Measurements from ENCODE around the gene ZNF358.
A peak's percentile ranks its signal among the peaks of the same experiment; 100 is the strongest.

The ZNF358 gene

DNA sequence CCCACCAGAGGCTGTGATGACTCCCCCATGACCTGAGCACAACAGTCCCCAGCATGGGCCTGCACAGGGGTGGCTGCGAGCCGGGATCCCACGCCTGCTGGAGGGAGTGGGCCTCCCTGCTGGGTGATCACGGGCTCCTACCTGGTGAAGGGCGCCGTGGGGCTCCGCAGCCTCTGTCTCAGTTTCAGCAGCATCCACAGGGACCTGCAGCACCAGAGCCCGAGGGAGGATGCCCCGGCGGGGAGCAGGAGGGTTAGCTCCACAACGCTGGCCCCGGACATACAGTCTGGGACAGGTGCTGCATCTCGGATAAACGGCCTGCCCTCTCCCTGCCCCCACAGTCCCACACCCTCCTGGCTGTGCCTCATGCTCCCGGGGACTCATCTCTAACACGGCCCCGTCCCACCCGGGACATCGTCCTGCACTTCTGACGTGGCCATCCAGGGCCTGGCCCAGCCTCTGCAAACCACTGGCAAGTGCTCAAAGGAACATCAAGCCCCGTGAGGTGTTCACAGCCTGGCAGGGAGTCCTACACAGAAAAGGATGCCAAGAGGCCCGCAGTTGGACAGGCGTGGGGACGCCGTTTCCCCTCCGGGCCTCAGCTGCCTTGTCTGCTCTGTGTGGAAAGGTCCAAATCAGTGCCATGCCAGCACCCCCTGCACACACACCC lies 37.6 kb upstream of the ZNF358 start:
- Histone ChIP-seq H3K9ac (ENCODE audit: low read depth, low read length) (no peak overlapping the region), H3K4me1 (ENCODE audit: insufficient read depth, low read length) (peaks cover 2% of the 10 kb centered on the region; the same call in 1 of the 2 replicates), H3K4me3 (ENCODE audit: low read length) (no peak overlapping the region), H3K27ac (ENCODE audit: low read length) (no peak overlapping the region), H3K36me3 (ENCODE audit: insufficient read depth, low read depth, low read length) (no peaks in the 10 kb centered on the region), H3K9me3 (ENCODE audit: insufficient read depth, low read depth, low read length) (no peaks in the 10 kb centered on the region), H3K27me3 (ENCODE audit: insufficient read depth, low read length) (no peaks in the 10 kb centered on the region)

GRCh38 chr19:7478843-7479227 lies 37.1 kb upstream of the ZNF358 start:
- Histone ChIP-seq H3K36me3 (ENCODE audit: insufficient read depth, low read depth, low read length) (no peaks in the 10 kb centered on the region), H3K4me1 (ENCODE audit: insufficient read depth, low read length) (peaks cover 4% of the 10 kb centered on the region; the same call in 1 of the 2 replicates), H3K27ac (ENCODE audit: low read length) (no peak overlapping the region), H3K27me3 (ENCODE audit: insufficient read depth, low read length) (no peaks in the 10 kb centered on the region), H3K9ac (ENCODE audit: low read depth, low read length) (no peak overlapping the region), H3K9me3 (ENCODE audit: insufficient read depth, low read depth, low read length) (no peaks in the 10 kb centered on the region), H3K4me3 (ENCODE audit: low read length) (no peak overlapping the region)

DNA sequence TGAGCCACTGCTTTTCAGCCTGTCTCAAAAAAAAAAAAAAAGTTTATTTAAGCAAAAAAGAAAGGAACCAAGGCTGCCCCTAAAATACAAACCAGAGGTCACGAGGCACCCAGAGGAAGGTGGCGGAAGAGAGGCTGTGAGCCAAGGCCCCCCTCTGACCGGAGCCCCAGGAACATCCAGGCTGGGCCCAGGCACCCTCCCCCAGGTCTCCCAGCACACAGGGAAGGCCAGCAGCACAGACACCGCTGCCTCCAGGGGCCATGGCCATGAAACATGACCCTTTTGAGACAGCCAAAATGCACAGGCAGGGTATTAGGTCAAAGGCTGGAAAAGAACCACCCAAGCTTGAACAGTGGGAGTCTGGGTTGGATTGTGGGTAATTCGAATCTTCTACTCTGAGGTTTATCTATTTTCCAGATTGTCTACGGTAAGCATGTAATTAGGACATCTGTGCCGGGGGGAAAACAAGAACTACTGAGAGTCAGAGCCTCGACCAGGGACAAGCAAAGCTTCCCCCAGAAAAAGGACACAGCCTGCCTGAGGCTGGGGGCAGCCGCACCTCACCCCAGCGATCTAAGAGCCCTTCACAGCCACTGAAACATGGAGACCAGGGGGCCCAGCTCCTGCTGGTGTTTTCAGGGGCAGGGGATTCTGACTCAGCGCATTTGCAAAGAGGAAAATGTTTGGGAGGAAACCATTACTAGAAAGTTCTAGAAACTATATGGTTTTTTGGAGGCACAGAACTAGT lies 35.5 kb upstream of the ZNF358 start:
- Histone ChIP-seq H3K27ac (ENCODE audit: low read length) (no peak overlapping the region), H3K9ac (ENCODE audit: low read depth, low read length) (no peak overlapping the region), H3K4me3 (ENCODE audit: low read length) (no peak overlapping the region), H3K36me3 (ENCODE audit: insufficient read depth, low read depth, low read length) (no peaks in the 10 kb centered on the region), H3K27me3 (ENCODE audit: insufficient read depth, low read length) (no peaks in the 10 kb centered on the region), H3K4me1 (ENCODE audit: insufficient read depth, low read length) (peaks cover 4% of the 10 kb centered on the region; the same call in 1 of the 2 replicates), H3K9me3 (ENCODE audit: insufficient read depth, low read depth, low read length) (no peaks in the 10 kb centered on the region)

DNA sequence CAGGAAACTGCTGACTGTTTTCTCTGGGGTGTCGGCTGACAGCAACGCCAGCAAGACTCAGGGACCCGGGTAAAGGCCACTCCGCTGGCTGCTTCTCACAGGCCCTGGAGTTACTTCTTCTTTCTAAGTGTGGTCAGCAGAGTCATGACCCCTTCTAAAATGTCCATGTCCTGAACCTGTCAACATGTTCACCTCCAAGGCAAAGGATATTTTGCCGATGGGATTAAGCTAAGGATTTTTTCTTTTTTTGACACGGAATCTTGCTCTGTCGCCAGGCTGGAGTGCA lies 35.0 kb upstream of the ZNF358 start:
- H3K9ac ChIP-seq (ENCODE audit: low read depth, low read length) = no peak overlapping the region
- H3K27me3 ChIP-seq (ENCODE audit: insufficient read depth, low read length) = no peaks in the 10 kb centered on the region
- H3K4me1 ChIP-seq (ENCODE audit: insufficient read depth, low read length) = peaks cover 4% of the 10 kb centered on the region; the same call in 1 of the 2 replicates
- no peaks in the 10 kb centered on the region for H3K9me3 ChIP-seq (ENCODE audit: insufficient read depth, low read depth, low read length)
- no peak overlapping the region for H3K4me3 ChIP-seq (ENCODE audit: low read length)
- H3K27ac ChIP-seq (ENCODE audit: low read length) = no peak overlapping the region
- no peaks in the 10 kb centered on the region for H3K36me3 ChIP-seq (ENCODE audit: insufficient read depth, low read depth, low read length)

- Histone ChIP-seq H3K36me3 (ENCODE audit: insufficient read depth, low read depth, low read length) (no peaks in the 10 kb centered on the region), H3K9me3 (ENCODE audit: insufficient read depth, low read depth, low read length) (no peaks in the 10 kb centered on the region), H3K27me3 (ENCODE audit: insufficient read depth, low read length) (no peaks in the 10 kb centered on the region), H3K9ac (ENCODE audit: low read depth, low read length) (peak overlapping the region; percentile 71; the same call in 1 of the 2 replicates), H3K4me1 (ENCODE audit: insufficient read depth, low read length) (peaks cover 4% of the 10 kb centered on the region; the same call in 1 of the 2 replicates), H3K27ac (ENCODE audit: low read length) (no peak overlapping the region), H3K4me3 (ENCODE audit: low read length) (peak overlapping the region; percentile 66; the same call in 1 of the 2 replicates)
Observed at GRCh38 chr19:7482584-7483439, 33.1 kb upstream of the ZNF358 start.

DNA sequence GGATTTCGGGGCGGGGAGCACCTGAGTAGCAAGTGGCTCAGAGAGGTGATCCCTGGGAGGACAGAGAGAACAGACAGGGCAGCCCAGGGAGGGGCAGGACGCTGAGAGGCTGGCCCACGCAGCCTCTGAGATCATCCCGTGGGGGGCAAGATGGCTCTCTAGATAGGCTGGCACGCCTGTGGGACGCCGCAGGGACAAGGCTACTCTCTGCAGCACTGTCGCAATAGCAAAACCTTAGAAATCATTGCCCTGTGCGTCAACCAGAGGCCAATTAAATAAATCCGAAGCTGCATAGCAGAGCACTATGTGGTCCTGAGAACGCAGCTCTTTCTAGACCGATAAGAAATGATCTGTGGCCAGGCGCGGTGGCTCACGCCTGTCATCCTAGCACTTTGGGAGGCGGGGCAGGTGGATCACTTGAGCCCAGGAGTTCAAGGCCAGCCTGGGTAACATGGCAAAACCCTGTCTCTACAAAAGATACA lies 32.1 kb upstream of the ZNF358 start:
- H3K27me3 ChIP-seq (ENCODE audit: insufficient read depth, low read length) = no peaks in the 10 kb centered on the region
- H3K4me3 ChIP-seq (ENCODE audit: low read length) = peak overlapping the region; percentile 66; the same call in 1 of the 2 replicates
- no peak overlapping the region for H3K27ac ChIP-seq (ENCODE audit: low read length)
- H3K9ac ChIP-seq (ENCODE audit: low read depth, low read length) = peak overlapping the region; percentile 71; the same call in 1 of the 2 replicates
- peaks cover 4% of the 10 kb centered on the region; the same call in 1 of the 2 replicates for H3K4me1 ChIP-seq (ENCODE audit: insufficient read depth, low read length)
- H3K36me3 ChIP-seq (ENCODE audit: insufficient read depth, low read depth, low read length) = no peaks in the 10 kb centered on the region
- no peaks in the 10 kb centered on the region for H3K9me3 ChIP-seq (ENCODE audit: insufficient read depth, low read depth, low read length)

DNA sequence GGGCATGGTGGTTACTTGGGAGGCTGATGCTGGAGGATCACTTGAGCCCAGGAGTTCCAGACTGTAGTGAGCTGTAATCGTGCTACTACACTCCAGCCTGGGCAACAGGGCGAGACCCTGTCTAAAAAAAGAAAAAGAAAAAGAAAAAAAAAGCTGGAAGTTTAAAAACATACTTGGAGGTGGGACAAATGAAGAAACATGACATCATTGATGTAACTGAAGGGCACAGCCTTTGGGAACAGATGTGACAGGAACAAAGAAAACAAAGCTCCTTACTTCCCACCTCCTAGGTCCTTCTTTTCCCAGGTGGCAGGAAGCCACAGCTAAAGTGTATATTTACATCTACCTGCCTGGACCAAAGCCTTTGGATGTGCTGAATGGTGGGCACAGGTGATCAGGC lies 29.0 kb upstream of the ZNF358 start:
- Histone ChIP-seq H3K36me3 (ENCODE audit: insufficient read depth, low read depth, low read length) (no peaks in the 10 kb centered on the region), H3K4me3 (ENCODE audit: low read length) (no peak overlapping the region), H3K27me3 (ENCODE audit: insufficient read depth, low read length) (no peaks in the 10 kb centered on the region), H3K4me1 (ENCODE audit: insufficient read depth, low read length) (peaks cover 13% of the 10 kb centered on the region; the same call in 1 of the 2 replicates), H3K9ac (ENCODE audit: low read depth, low read length) (no peak overlapping the region), H3K27ac (ENCODE audit: low read length) (no peak overlapping the region), H3K9me3 (ENCODE audit: insufficient read depth, low read depth, low read length) (no peaks in the 10 kb centered on the region)

DNA sequence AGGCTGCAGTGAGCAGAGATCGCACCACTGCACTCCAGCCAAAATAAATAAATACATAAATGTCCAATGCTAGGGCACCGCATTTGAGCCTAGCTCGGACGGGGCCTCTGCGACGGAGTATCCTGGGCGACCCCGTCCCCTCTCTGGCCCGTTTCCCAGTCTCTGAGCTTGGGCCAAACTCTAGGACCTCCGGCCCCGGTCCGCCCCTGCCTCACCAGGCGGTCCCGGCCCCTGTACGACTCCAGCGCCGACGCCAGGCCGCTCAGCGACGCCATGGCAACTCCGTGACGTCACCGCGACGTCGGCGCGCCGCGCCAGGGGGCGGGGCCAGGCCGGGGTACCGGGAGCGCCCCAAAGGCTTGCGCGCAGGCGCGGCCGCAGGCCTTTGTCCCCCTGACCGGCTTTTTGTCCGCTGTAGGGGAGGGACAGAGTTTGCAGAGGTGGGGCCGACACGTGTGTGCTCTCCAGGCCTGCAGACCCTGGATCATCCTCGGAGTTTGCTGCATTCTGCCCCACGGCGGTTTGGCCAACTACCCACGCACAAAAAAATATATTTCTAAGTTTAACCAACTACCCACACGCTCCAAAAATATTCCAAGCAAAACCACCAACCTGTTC lies 27.1 kb upstream of the ZNF358 start, which contains the start of gene PEX11G:
PEX11G (minus strand) TSS at position 300 of the 618 bp plus-strand sequence; CDS start at position 275, 25 bp downstream.
- Histone ChIP-seq H3K27me3 (ENCODE audit: insufficient read depth, low read length) (no peaks in the 10 kb centered on the region), H3K9ac (ENCODE audit: low read depth, low read length) (peak within 1 kb of the TSS; percentile 79; the same call in 1 of the 2 replicates), H3K36me3 (ENCODE audit: insufficient read depth, low read depth, low read length) (no peaks in the 10 kb centered on the region), H3K4me1 (ENCODE audit: insufficient read depth, low read length) (peaks cover 9% of the 10 kb centered on the region; the same call in 1 of the 2 replicates), H3K9me3 (ENCODE audit: insufficient read depth, low read depth, low read length) (no peaks in the 10 kb centered on the region), H3K4me3 (ENCODE audit: low read length) (peak within 1 kb of the TSS; percentile 75), H3K27ac (ENCODE audit: low read length) (no peak within 1 kb of the TSS)

DNA sequence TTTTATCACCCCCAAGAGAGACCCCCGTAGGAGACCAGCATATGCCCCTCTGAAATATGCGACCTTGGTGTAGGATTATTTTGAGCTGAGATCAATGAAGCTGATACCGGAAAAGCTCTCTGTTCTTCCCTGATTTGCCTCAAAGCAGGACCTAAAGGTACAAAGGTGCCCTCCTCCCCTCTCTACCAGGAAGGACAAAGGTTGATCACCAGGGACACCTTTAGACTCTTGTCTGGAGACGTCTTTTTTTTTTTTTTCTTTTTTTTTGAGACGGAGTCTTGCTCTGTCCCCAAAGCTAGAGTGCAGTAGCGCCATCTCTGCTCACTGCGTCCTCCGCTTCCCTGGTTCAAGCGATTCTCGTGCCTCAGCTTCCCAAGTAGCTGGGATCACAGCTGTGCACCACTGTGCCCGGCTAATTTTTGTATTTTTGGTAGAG lies 26.3 kb upstream of the ZNF358 start:
- Histone ChIP-seq H3K27me3 (ENCODE audit: insufficient read depth, low read length) (no peaks in the 10 kb centered on the region), H3K9me3 (ENCODE audit: insufficient read depth, low read depth, low read length) (no peaks in the 10 kb centered on the region), H3K27ac (ENCODE audit: low read length) (no peak overlapping the region), H3K4me1 (ENCODE audit: insufficient read depth, low read length) (peaks cover 9% of the 10 kb centered on the region; the same call in 1 of the 2 replicates), H3K36me3 (ENCODE audit: insufficient read depth, low read depth, low read length) (no peaks in the 10 kb centered on the region), H3K9ac (ENCODE audit: low read depth, low read length) (peak overlapping the region; percentile 70; the same call in 1 of the 2 replicates), H3K4me3 (ENCODE audit: low read length) (no peak overlapping the region)

DNA sequence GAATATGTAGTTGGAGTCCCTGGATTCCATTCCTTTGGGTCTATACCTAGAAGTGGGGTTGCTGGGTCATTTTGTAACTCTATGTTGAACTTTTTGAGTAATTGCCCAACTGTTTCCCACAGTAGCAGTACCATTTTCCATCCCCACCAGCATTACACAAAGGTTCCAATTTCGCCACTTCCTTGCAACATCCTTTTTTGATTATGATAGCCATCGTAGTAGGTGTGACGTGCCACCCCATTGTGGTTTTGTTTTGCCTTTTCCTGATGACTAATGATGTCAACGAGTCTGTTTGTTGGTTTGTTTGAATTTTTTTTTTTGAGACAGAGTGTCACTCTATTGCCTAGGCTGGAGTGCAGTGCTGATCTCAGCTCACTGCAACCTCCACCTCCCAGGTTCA lies 23.8 kb upstream of the ZNF358 start:
- H3K4me1 ChIP-seq (ENCODE audit: insufficient read depth, low read length) = peaks cover 9% of the 10 kb centered on the region; the same call in 1 of the 2 replicates
- no peaks in the 10 kb centered on the region for H3K36me3 ChIP-seq (ENCODE audit: insufficient read depth, low read depth, low read length)
- no peak overlapping the region for H3K4me3 ChIP-seq (ENCODE audit: low read length)
- H3K9me3 ChIP-seq (ENCODE audit: insufficient read depth, low read depth, low read length) = no peaks in the 10 kb centered on the region
- no peak overlapping the region for H3K9ac ChIP-seq (ENCODE audit: low read depth, low read length)
- no peaks in the 10 kb centered on the region for H3K27me3 ChIP-seq (ENCODE audit: insufficient read depth, low read length)
- no peak overlapping the region for H3K27ac ChIP-seq (ENCODE audit: low read length)

DNA sequence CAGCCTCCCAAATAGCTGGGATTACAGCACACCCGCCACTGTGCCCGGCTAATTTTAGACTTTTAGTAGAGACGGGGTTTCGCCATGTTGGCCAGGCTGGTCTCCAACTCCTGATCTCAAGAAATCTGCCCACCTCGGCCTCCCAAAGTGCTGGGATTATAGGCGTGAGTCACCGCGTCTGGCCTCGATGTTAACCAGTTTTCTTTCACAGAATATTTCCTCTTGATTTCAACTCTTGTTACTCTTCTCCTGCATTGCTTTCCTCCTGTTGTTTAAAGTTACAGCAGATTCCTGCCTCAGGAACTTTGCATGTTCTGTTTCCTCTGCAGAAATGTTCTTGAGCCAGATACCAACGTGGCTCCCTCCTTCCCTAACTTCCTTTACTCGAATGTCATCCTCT lies 23.3 kb upstream of the ZNF358 start:
- no peaks in the 10 kb centered on the region for H3K27me3 ChIP-seq (ENCODE audit: insufficient read depth, low read length)
- no peaks in the 10 kb centered on the region for H3K36me3 ChIP-seq (ENCODE audit: insufficient read depth, low read depth, low read length)
- no peaks in the 10 kb centered on the region for H3K9me3 ChIP-seq (ENCODE audit: insufficient read depth, low read depth, low read length)
- no peak overlapping the region for H3K9ac ChIP-seq (ENCODE audit: low read depth, low read length)
- no peak overlapping the region for H3K4me3 ChIP-seq (ENCODE audit: low read length)
- H3K4me1 ChIP-seq (ENCODE audit: insufficient read depth, low read length) = peaks cover 9% of the 10 kb centered on the region; the same call in 1 of the 2 replicates
- no peak overlapping the region for H3K27ac ChIP-seq (ENCODE audit: low read length)

Data from iPS-20b (cell line).